ENCODE results near the gene NEK8. TPM values are rescaled to one million over a fixed set of nuclear protein-coding genes. Genes with fewer than 3 reads are reported as not detected.

NEK8 gene
- total RNA-seq, 2 experiments from 2014 or later, result 4.7 to 5.2 TPM

DNA sequence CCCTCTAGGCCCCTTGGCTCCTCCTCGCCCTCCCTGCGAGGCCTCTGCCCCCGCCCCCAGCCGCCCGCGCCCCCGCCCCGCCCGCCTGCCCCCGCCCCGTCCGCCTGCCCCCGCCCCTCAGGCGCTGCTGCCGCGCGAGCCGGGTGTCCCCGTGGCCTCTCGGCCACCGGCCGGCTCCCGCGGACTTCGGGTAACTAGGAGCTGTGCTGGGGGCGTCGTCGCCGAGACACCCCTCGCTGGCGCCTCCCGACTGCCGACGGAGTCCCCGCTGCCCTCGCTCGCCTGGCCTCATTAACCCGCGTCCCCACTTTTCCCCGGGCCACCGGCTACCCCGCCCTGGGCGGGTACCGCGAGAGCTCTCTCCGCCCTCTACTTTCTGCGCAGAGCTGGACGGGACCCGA, 2.4 kb upstream of the NEK8 start, which contains the start of gene TLCD1:
TLCD1 (minus strand) TSS at position 8 of the 401 bp plus-strand sequence. CDS start 136 bp downstream, outside the sequence.
- Mint-ChIP-seq H3K4me1 (ENCODE audit: low read depth) (peaks cover 66% of the 10 kb centered on the region), H3K27me3 (no peaks in the 10 kb centered on the region), H3K36me3 (ENCODE audit: low read depth) (peaks cover 54% of the 10 kb centered on the region), H3K9me3 (no peaks in the 10 kb centered on the region), H3K4me3 (peak within 1 kb of the TSS; percentile 98), H3K27ac (peak within 1 kb of the TSS; percentile 100)
- ChIA-PET POLR2A (interaction anchor here (0.6 to 6.5 kb wide), 24 partner anchors 10 to 568 kb away, joined by 3 to 268 read pairs (median 6); partner anchors contain the start of genes BLTP2, DHRS13, FAM222B and FLOT2), CTCF (interaction anchor here (0.6 to 10.8 kb wide), 40 partner anchors 9 to 419 kb away, joined by 3 to 373 read pairs (median 4); partner anchors contain the start of genes BLTP2, DHRS13, FAM222B and FLOT2)
- peak within 1 kb of the TSS; percentile 99 to 100 for H3K27ac ChIP-seq (ENCODE audit: low read depth in 1 of 2, low read length in 2 of 2)
- ATAC-seq (ENCODE audit: poor library complexity), result no peak
- H3K9me3 ChIP-seq (ENCODE audit: control insufficient read depth in 1 of 2, insufficient read depth in 1 of 2, low read length in 2 of 2), result no peaks in the 10 kb centered on the region
- H3K4me3 ChIP-seq (ENCODE audit: low read length), result peak within 1 kb of the TSS; percentile 75
- peaks cover 68% of the 10 kb centered on the region for H3K4me1 ChIP-seq (ENCODE audit: insufficient read depth, low read length)
- H3K36me3 ChIP-seq (ENCODE audit: insufficient read depth, low read length), result peaks cover 40% of the 10 kb centered on the region
- H3K27me3 ChIP-seq (ENCODE audit: control insufficient read depth in 1 of 2, insufficient read depth in 2 of 2, low read length in 2 of 2), result no peaks in the 10 kb centered on the region
- DNase-seq, result peak; percentile 32 to 84 (median 56)
- TF ChIP-seq, protein P1, sequence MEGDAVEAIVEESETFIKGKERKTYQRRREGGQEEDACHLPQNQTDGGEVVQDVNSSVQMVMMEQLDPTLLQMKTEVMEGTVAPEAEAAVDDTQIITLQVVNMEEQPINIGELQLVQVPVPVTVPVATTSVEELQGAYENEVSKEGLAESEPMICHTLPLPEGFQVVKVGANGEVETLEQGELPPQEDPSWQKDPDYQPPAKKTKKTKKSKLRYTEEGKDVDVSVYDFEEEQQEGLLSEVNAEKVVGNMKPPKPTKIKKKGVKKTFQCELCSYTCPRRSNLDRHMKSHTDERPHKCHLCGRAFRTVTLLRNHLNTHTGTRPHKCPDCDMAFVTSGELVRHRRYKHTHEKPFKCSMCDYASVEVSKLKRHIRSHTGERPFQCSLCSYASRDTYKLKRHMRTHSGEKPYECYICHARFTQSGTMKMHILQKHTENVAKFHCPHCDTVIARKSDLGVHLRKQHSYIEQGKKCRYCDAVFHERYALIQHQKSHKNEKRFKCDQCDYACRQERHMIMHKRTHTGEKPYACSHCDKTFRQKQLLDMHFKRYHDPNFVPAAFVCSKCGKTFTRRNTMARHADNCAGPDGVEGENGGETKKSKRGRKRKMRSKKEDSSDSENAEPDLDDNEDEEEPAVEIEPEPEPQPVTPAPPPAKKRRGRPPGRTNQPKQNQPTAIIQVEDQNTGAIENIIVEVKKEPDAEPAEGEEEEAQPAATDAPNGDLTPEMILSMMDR (IDR thresholded peaks at IDR 0.05), result no peak
- intact Hi-C loops (cut with DNase I, micrococcal nuclease), result loop anchor here (2.0 to 5.0 kb wide), 7 partner anchors 36 to 391 kb away; partner anchors contain the start of gene BLTP2 (in 1 of the 2)

DNA sequence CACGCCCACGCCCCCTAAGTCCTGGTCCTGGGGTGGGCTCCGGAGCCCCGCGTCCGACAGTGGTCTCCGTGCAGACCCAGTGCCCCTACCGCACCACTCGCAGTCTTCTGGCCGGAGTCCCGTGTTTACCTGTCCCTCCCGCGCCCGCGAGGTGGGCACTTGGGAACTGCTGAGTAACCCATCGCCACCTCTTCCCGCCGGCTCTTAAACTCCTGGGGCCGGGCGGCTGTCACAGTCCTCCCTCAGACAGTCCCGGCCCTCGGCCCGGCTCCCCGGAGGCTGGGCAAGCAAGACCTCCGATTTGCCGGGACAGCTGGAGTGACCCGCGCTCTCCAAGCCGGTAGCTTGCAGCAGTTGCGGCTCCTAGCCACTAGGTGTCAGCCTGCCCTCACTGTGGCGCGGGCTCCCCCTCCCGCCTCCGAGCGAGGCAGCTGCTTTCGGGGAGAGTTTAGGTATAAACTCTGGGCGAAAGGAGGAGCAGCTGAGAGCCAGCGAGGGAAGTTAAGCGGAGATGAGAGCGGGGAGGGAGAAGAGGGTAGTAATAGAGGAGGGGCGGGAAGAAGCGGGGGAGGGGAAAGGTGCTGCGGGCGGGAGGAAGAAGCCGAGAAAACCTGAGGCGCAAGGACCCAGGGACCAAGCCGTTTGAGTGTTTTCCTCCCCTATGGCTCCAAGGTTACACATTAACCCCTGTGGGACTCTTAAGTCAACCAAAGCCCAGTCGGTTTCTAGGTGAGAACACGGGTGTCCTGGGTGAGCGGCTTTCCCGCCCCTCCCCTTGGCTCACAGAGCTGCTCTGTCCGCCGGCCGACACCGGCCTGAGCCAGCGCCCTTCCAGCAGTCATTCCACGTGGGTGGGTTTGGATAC, 1.7 kb upstream of the NEK8 start:
- H3K36me3 ChIP-seq (ENCODE audit: insufficient read depth, low read length), result peaks cover 34% of the 10 kb centered on the region
- peak; percentile 43 for ATAC-seq (ENCODE audit: poor library complexity)
- H3K4me1 ChIP-seq (ENCODE audit: insufficient read depth, low read length), result peaks cover 62% of the 10 kb centered on the region
- H3K27me3 ChIP-seq (ENCODE audit: control insufficient read depth in 1 of 2, insufficient read depth in 2 of 2, low read length in 2 of 2), result no peaks in the 10 kb centered on the region
- Mint-ChIP-seq H3K9me3 (no peaks in the 10 kb centered on the region), H3K4me3 (peak overlapping the region; percentile 98), H3K27me3 (no peaks in the 10 kb centered on the region), H3K36me3 (ENCODE audit: low read depth) (peaks cover 48% of the 10 kb centered on the region), H3K27ac (peak overlapping the region; percentile 100), H3K4me1 (ENCODE audit: low read depth) (peaks cover 62% of the 10 kb centered on the region)
- H3K27ac ChIP-seq (ENCODE audit: low read depth in 1 of 2, low read length in 2 of 2), result peak overlapping the region; percentile 99 to 100
- intact Hi-C loops (cut with DNase I, micrococcal nuclease), result loop anchor here (1.0 to 5.0 kb wide), 10 partner anchors 17 to 390 kb away; partner anchors contain the start of genes BLTP2 (in 1 of the 2), DHRS13 (in 1 of the 2) and TRAF4 (in 1 of the 2)
- peak overlapping the region; percentile 75 for H3K4me3 ChIP-seq (ENCODE audit: low read length)
- no peaks in the 10 kb centered on the region for H3K9me3 ChIP-seq (ENCODE audit: control insufficient read depth in 1 of 2, insufficient read depth in 1 of 2, low read length in 2 of 2)
- TF ChIP-seq, protein P1 (IDR thresholded peaks at IDR 0.05), result peak; percentile 99
- DNase-seq, result peak; percentile 82 to 94 (median 86)
- ChIA-PET CTCF (interaction anchor here (0.5 to 10.8 kb wide), 43 partner anchors 9 to 693 kb away, joined by 3 to 373 read pairs (median 5); partner anchors contain the start of genes BLTP2, DHRS13, FAM222B and FLOT2), POLR2A (interaction anchor here (0.6 to 6.5 kb wide), 27 partner anchors 7 to 567 kb away, joined by 3 to 268 read pairs (median 6); partner anchors contain the start of genes BLTP2, DHRS13, FAM222B and FLOT2)

DNA sequence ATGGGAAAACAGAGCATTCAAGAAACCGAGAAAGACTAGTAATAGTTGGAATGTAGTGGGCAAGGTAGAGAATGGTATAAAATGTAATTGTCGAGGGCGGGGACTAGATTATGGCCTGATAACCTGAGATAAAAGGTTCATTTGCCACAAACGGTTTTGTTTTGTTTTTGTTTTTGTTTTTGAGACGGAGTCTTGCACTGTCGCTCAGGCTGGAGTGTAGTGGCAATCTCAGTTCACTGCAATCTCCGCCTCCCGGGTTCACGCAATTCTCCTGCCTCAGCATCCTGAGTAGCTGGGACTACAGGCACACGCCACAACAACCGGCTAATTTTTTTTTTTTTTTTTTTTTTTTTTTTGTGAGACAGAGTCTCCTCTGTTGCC, 1.4 kb downstream of the NEK8 start:
- no peak for ATAC-seq (ENCODE audit: poor library complexity)
- TF ChIP-seq, protein P1 (IDR thresholded peaks at IDR 0.05), result no peak
- DNase-seq, result no peak
- Histone ChIP-seq H3K36me3 (ENCODE audit: insufficient read depth, low read length) (peaks cover 3% of the 10 kb centered on the region), H3K4me3 (ENCODE audit: low read length) (no peak overlapping the region), H3K9me3 (ENCODE audit: control insufficient read depth in 1 of 2, insufficient read depth in 1 of 2, low read length in 2 of 2) (no peaks in the 10 kb centered on the region), H3K4me1 (ENCODE audit: insufficient read depth, low read length) (peaks cover 43% of the 10 kb centered on the region), H3K27me3 (ENCODE audit: control insufficient read depth in 1 of 2, insufficient read depth in 2 of 2, low read length in 2 of 2) (no peaks in the 10 kb centered on the region), H3K27ac (ENCODE audit: low read depth in 1 of 2, low read length in 2 of 2) (no peak overlapping the region)
- ChIA-PET POLR2A (interaction anchor here (1.0 to 6.5 kb wide), 5 partner anchors 14 to 221 kb away, joined by 3 to 268 read pairs (median 13); partner anchors contain the start of genes ALDOC, PHF12 and TRAF4), CTCF (interaction anchor here (5.8 to 10.8 kb wide), 2 partner anchors 18 to 33 kb away, joined by 70 to 373 read pairs; partner anchors contain the start of gene TRAF4)
- Mint-ChIP-seq H3K27ac (no peak overlapping the region), H3K4me3 (peak overlapping the region; percentile 30), H3K9me3 (no peaks in the 10 kb centered on the region), H3K4me1 (ENCODE audit: low read depth) (peaks cover 38% of the 10 kb centered on the region), H3K27me3 (no peaks in the 10 kb centered on the region), H3K36me3 (ENCODE audit: low read depth) (peaks cover 20% of the 10 kb centered on the region)
- intact Hi-C loops (cut with DNase I, micrococcal nuclease), result loop anchor here (2.0 to 5.0 kb wide), 6 partner anchors 32 to 387 kb away; partner anchors contain the start of genes BLTP2 (in 1 of the 2) and FLOT2 (in 1 of the 2)
